8988T (cell line): ENCODE data around the gene PADI1.

ENCODE experiments used
- DNase-seq: peaks from one replicate; pipeline ENCODE4 v3.0.0; 2011

The PADI1 gene

DNA sequence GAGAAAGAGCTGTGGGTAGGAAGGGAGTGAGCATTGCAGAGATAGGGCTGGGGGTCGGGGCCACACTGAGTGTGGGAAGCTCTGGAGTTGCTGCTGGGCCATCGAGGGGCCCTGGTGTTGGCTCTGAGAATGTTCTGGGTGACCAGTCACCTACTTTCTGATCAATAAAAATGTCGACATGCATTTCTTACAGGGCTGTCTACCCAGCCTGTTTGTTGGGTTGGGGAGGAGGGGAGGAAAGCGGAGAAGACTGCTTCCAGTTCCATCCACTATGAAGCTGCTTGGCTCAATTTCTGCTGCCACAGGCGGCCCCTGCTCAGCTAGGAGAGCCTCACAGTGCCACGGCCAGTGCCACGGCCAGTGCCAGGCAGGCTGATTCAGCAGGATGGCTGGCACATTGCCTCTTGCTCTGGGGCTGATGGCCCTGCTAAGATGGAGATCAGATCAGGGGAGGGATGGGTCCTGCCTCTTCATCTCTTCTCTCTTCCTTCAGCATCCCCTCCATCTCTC, 40.9 kb downstream of the PADI1 start:
- DNase-seq, result no peak

DNA sequence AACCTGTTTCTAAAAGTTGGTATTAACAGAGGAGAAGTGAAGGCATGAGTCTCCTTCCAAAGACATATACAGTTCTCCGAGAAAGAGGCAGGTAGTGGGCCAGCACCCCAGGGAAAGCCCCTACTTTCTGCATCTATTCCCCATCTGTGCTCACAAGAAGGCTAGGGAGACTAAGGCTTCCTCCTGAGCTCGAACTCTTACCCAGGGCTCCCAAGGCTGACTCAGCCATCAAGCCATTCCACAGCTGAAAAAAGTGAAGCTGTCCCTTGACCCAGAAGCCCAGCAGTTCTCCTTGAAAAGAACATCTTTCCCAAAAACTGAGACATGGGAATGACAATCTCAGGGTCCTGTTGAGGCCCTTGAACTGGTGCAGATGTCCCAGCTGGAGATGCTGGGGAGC, 42.0 kb downstream of the PADI1 start:
- no peak for DNase-seq

DNA sequence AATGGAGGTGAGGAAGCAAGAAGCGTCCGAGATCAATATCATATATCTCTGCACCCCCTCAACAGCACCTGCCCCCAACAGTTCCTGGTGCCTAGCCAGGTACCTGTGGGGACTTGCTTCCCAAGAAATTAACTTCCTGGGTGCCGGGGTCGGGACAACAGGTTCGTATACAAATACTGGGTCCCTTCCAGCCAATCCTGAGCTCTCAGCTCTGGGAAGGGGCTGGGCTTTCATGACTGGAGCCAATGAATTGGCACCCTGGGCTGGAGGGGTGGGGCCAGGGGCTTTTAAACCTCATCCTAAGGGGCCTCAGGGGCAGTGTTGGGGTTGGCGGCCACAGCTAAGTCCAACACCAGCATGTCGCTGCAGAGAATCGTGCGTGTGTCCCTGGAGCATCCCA, 43.9 kb downstream of the PADI1 start, which contains the start of gene PADI3:
PADI3 (plus strand) TSS at position 318 of the 400 bp plus-strand sequence; CDS start at position 358, 40 bp downstream.
- no peak for DNase-seq

DNA sequence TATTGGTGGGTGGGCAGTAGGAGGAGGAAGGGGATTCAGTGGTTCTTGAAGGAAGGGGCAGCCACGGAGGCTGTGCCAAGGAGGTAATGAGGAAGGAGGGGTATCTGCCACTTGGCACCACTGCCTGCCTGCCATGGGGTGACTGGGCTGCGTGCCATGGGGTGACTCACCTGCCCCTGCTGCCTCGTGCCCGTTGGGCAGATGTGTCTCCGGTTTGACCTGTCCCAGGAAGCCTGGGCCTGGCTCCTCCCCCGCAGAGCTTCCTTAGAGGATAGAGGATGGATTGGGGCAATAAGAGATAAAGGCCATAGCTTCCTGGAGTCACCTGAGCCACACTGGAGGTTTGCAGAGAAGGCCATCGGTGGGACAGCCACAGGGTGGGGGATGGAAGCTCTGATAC, 45.7 kb downstream of the PADI1 start:
- DNase-seq, result peak; percentile 58

DNA sequence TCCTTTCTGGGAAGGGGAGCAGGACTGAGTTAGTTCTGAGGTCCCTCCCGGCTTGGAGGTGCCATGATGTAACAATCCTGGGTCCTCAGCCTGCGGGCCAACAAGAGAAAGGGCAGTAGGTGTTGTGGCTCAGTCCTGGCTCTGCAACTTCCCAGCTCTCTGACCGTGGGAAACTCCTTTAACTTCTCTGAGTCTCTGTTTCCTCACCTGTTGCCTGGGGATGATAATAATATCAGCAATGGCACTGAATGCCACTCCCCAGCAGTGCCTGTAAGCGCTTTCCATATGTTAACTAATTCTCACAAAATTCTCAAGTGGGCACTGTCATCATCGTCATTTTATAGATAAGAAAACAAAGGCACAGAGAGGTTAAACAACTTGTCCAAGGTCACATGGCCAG, 46.3 kb downstream of the PADI1 start:
- DNase-seq, result no peak

DNA sequence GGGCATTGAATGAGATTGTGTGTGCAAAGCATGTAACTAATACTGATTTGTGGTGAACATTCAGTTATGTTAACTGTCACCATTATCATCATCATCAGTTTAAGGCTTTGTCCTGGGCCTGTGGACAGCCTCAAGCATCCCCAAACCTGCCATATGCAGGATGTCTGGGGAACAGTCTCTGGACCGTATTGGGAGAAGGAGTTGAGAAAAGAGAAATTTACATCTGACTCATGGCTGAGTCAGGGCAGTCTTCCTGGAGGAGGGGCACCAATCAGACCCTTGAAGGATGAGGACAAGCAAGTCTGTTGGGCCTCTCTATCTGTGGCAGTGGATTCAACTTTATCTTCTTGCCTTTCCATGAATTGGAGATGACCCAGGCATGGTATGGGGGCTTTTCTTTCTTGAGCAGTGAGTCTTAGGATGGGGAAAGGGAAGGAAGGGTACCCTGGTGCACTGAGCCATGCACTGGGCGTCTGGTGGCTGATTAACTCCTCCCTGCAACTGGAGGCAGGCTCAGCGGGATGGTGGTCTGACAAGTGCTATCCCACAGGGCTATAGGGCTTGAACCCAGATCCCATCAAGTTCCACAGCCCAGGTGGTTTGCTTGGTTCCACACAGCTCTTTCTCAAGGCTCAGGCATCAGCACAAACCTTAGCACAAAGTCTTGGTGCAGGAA, 46.9 kb downstream of the PADI1 start:
- no peak for DNase-seq

DNA sequence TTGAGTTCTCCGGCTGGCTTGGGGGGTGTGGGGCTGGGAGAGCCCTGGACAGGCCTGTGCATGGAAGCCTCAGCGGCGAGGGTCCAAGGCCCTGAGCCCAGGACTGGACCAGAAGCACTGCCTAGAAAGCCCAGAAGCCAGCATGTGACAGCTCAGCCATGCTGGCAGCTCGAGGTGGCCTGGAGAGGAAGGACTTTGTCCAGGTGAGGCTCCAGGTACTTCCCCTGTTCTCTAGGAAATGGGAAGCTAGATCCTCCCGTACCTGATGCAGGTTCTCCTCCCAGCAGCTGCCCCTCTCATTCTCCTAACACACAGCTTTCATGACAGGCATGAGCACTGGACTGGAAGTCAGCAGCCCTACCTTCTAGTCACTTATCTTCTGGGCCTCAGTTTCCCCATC, 50.4 kb downstream of the PADI1 start:
- no peak for DNase-seq

DNA sequence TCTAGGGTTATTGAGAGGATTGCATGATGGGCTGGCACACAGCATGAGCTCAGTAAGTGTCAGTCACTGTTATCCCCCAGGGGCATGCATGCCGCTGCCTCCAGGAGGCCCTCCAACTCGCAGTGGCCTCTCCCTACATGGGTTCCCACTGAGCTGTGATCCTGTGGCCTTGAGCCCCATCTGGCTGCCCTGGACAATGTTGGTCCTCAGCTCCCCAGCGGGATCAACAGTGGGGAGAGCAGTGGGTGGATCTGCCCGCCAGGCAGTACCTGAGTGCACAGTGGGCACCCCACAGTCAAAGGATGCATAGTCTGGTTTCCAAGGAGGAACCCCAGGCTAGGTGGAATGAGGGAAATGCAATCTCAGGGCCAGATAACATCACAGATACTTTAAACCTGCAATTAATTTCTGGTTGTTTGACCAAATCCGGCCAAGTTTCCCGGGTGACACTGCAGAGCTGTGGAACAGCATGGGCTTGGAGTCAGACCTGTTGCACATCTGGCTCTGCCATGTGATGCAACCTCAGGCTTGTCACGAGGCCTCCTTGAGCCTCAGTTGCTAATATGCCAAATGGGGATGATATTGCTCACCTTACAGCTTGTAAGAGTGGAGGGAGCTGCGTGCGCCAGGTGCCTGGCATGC, 53.3 kb downstream of the PADI1 start:
- DNase-seq, result no peak

DNA sequence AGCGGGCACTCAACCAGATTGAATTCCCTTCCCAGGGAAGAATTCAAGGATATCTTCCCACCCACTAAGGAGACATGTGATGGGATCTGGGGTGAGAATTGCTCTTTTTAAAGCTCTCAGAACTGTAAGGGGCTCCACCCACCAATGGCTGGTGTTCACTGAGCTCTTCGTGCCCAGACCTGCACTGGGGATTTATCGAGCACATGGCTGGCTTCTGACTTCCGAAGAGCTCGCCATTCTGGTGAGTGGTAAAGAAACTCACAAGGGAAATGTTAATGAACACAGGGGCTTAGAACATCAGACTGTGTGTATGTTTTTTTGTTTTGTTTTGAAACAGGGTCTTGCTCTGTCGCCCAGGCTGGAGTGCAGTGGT, 53.8 kb downstream of the PADI1 start:
- DNase-seq, result no peak

DNA sequence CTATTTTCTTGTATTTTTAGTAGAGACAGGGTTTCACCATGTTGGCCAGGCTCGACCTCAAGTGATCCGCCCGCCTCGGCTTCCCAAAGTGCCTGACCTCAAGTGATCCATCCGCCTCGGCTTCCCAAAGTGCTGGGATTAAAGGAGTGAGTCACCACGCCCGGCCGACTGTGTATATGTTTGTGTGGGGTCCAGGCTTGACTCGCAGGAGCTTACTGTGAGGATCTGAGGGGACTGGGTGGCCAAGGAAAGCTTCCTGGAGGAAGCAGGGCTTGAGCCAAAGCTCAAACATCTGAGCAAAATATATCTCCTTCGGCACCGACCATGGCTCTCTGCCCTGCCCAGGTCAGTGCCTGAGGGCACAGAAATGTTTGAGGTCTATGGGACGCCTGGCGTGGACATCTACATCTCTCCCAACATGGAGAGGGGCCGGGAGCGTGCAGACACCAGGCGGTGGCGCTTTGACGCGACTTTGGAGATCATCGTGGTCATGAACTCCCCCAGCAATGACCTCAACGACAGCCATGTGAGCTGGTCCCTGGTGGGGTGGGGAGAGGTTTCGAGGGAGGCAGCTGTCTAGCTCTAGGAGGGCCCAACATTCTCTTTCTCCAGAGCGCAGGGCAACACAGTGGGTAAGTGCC, 54.4 kb downstream of the PADI1 start:
- no peak for DNase-seq

DNA sequence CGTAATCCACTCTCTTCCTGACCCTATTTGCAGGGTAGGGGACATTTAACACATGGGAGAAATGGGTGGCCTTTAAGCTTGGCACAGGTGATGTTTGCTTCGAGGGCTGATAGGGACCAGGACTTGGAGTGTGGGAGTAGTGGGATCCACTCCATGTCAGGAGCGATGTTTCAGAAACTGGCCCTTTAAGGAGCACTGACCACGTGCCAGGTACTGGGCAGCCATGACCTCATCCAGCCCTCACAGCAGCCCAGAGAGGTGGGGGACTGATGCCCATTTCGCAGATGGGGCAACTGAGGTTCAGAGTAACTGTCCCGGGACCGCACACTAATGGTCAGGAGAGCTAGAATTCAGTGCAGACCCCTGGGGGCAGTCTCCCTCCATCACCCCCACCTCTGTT, 55.3 kb downstream of the PADI1 start:
- DNase-seq, result no peak

DNA sequence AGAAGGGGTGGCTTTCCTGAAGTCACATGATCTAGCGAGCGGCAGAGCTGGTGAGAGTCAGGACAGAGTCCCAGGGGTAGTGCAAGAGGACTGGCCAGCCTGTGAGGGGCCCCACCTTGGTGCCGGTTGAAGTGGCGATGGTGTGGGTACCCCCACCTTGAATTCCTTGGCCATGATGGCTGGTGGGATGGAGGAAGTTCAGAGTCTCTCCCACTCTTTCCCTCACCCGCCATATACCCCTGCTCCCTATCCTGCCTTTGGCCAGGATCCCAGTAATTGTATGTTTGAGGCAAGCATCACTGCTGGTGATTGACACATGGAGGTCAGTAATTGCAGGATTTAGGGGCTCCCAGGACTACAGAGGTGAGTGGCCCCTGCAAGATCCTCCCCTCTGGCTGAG, 55.8 kb downstream of the PADI1 start:
- no peak for DNase-seq

DNA sequence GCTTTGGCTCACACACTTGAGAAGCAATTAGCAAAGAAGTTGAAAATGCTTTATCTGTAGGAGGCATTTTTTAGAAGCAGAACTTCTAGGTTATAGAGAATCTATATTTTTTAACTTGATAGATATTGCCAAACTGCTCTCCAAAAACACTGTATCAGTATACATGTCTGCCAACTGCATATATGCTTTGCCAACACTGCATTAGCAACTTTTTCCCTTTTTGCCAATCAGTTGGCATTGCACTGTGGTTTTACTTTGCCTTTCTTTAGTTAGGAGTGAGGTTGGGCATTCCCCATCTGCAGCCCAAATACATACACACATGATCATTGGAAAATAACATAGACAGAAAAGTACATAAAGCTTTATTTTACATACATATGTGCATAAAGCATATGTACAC, 59.0 kb downstream of the PADI1 start:
- no peak for DNase-seq

DNA sequence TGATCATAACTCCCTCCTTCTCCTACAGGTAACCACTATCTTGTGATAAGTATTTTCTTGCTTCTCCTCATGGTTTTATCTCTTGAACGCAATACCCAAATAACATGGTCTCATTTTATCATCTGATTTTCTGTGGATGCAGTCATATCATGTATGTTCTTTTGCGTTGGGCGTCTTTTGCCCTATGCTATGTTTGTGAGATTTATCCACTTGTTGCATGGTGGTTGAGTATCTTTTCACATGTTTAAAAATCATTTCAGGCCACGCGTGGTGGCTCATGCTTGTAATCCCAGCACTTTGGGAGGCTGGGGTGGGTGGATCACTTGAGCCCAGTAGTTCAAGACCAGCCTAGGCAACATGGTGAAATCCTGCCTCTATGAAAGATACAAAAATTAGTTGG, 59.5 kb downstream of the PADI1 start:
- no peak for DNase-seq

DNA sequence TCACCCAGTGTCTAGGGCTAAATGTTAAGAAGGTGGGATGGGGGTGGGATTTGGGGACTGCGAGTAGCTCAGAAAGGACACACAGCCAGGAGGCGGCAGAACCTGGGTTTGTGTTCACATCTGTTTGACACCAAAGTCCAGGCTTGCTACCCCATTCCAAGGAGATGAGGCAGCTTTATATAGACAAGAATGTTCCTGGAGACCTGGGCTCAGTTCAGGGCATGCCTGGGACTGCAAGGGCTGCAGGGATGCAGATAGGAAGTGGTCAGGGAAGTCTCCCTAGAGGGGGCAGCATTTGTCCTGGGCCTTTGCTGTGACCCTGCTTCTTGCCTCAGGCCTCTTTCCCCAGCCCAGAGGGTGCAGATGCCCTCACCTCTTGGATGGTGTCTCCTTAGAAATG, 60.2 kb downstream of the PADI1 start:
- DNase-seq, result no peak

DNA sequence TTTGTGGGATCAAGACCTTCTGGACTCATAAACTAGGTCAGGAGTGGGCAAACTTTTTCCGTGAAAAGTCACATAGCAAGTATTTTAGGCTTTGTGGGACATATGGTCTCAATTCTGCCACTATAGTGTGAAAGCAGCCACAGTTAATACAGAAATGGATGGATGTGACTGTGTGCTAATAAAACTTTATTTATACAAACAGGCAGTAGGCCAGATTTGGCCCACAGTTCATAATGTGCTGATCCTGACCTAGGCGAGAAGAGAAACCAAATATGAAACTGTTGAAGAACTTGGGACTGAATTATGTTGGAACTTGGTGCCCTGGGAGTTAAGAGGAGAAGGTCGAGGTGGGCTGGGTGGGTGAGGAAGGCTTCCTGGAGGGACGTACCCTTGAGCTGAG, 61.0 kb downstream of the PADI1 start:
- DNase-seq, result no peak

DNA sequence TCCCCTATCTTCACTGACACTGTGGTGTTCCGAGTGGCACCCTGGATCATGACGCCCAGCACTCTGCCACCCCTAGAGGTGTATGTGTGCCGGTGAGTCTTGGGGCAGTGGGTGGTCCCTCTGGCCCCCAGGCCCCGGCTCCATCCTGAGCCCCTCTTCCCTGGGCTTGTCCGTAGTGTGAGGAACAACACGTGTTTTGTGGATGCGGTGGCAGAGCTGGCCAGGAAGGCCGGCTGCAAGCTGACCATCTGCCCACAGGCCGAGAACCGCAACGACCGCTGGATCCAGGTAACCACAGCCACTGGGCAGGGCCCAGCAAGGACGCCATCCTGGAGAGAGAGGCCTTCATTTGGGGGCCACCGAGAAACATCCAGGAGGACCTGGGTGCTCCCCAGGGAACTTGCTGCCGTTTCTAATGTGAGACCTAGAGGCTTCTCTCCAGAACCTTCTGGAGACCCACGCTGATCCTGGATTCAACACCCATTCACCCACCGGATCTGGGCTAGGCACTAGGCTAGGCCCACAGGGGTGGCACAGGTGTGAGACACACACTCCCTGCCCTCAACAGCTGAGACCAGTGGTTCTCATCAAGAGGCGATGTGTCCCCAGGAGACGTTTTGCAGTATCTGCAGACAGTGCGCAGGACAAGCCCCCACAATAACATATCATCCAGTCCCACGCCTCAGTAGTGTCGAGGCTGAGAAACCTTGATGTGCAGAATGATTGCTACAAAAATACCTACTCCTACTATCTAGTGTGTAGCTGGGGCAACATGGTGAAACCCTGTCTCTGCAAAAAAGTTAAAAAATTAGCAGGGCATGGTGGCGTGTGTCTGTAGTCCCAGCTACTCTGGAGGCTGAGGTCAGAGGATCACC, 66.2 kb downstream of the PADI1 start:
- no peak for DNase-seq

DNA sequence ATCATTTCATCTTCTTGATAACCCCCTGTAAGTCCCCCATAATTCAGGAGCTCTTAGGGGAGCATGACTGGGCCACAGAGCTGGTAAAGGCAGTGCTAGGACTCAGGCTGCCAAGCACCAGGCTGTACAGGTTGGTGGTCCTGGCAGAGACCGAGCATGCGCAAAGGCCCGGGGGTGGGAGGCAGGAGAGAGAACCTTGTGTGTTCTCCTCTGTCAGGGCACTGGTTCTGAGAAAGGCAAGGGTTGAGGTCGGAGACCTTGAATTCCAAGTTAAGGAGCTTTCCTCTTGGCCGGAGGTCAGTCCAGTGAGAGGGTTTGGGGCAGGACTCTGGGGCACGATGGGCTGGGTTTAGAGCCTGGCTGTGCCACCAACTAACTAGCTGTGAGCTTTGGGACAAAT, 67.1 kb downstream of the PADI1 start:
- no peak for DNase-seq

DNA sequence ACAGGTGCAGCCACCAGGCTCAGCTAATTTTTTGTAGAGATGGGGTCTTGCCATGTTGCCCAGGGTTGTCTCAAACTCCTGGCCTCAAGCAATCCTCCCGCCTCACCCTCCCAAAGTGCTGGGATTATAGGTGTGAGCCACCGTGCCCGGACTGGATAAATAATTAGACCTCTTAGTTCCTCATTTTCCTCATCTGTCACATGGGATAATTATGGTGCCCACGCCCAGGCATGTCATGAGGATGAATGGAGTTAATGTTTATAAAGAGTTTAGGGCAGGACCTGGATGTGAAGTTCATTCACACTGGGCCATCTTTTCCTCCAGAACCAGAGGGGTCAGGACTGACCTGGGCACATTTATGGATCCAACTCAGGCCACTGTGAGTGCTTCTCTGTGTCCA, 67.7 kb downstream of the PADI1 start:
- no peak for DNase-seq

DNA sequence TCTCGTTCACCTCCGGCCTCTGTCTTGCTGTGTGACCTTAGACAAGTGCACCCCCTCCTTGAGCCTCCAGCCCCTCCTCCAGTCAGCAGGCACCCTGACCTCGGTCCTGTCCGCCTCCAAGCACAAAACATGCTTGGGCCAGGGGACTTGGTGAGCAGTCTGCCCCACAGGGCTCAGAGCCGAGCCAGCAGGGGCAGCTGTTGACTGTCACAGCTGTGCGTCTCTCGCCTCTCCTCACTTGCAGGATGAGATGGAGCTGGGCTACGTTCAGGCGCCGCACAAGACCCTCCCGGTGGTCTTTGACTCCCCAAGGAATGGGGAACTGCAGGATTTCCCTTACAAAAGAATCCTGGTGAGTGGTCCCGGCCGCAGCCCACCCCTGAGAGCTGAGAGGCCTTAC, 68.2 kb downstream of the PADI1 start:
- no peak for DNase-seq

DNA sequence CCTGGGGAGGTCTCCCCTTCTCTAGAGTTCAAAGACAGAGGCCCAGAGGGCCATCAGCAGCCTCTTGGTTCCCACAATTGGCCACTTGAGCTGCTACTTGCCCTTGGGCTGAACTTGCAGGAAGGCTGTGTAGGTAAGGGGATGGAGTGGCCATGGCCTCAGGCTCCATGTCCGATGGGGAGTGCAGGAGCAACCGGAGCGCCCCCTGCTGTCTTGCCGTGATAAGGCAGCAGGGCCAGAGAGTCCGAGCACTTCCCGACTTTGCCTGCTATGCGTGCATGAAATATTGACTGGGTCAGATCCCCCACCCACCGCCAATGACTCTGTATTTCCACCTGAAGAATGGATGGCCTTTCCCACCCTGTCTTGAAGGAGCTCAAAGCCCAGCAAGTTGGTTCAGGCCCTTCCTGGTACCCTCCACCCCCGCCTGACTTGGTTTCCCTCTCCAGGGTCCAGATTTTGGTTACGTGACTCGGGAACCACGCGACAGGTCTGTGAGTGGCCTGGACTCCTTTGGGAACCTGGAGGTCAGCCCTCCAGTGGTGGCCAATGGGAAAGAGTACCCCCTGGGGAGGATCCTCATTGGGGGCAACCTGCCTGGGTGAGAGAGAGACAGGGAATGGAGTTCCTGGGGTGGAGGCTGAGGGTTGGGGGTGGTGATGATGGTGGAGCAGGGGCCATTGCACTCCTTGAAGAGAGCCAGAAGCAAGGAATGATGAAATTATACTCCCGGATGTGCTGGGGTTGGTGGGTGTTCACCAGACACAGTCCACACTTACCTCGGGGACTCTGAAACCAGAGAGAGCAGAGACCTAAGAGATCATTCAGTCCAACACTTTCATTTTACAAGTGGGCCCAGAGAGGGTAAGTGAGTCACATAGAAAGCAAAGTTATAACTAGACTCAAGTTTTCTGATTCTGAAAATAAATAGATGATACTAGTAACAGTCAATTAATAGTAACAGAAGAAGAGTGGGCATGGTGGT, 69.5 kb downstream of the PADI1 start:
- DNase-seq, result peak; percentile 75

DNA sequence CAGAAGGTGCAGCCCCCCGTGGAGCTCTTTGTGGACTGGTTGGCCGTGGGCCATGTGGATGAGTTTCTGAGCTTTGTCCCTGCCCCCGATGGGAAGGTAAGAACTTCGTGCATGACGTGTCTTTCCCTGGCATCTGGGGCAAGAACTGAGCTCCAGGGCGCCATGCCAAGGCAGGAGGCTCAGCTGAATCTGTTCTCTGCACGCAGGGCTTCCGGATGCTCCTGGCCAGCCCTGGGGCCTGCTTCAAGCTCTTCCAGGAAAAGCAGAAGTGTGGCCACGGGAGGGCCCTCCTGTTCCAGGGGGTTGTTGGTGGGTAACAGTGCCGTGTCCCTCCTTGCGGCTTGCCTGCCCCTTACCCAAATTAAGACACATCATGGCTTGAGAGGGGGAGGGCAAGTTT, 71.6 kb downstream of the PADI1 start:
- peak; percentile 78 for DNase-seq
